ENCODE results near the gene CDCA4.

Gene CDCA4

GRCh38 chr14:104993808-104994591 lies 26.9 kb downstream of the CDCA4 start:
- no peak for DNase-seq (ENCODE audit: low read depth)
- H3K4me3 ChIP-seq (replicated peaks; ENCODE audit: low read depth, low read length), result no peak overlapping the region
- TF ChIP-seq, protein P1, sequence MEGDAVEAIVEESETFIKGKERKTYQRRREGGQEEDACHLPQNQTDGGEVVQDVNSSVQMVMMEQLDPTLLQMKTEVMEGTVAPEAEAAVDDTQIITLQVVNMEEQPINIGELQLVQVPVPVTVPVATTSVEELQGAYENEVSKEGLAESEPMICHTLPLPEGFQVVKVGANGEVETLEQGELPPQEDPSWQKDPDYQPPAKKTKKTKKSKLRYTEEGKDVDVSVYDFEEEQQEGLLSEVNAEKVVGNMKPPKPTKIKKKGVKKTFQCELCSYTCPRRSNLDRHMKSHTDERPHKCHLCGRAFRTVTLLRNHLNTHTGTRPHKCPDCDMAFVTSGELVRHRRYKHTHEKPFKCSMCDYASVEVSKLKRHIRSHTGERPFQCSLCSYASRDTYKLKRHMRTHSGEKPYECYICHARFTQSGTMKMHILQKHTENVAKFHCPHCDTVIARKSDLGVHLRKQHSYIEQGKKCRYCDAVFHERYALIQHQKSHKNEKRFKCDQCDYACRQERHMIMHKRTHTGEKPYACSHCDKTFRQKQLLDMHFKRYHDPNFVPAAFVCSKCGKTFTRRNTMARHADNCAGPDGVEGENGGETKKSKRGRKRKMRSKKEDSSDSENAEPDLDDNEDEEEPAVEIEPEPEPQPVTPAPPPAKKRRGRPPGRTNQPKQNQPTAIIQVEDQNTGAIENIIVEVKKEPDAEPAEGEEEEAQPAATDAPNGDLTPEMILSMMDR (IDR thresholded peaks at IDR 0.05; ENCODE audit: low read length, missing control alignments), result no peak

DNA sequence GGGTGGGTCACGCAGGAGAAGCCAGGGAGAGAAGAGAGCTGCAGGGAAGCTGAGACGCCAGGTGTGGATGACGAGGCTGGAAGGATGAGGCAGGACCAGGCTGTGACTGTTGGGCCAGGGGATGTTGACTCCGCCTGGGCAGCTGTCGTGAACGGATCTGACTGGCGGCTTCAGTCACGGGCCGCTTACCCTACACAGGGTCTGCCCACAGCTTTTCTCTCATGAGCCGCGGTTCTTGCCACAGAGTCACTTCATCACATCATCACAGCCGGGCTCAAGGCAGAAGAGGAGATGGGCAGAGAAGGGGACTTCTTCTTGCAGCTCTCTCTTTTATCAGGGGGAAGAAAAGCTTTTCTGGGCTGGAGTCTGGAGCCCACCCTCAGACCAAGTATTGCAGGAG lies 27.6 kb downstream of the CDCA4 start:
- no peak overlapping the region for H3K4me3 ChIP-seq (replicated peaks; ENCODE audit: low read depth, low read length)
- no peak for DNase-seq (ENCODE audit: low read depth)
- TF ChIP-seq, protein P1 (IDR thresholded peaks at IDR 0.05; ENCODE audit: low read length, missing control alignments), result no peak

GRCh38 chr14:104992501-104992900 lies 28.4 kb downstream of the CDCA4 start:
- TF ChIP-seq, protein P1 (IDR thresholded peaks at IDR 0.05; ENCODE audit: low read length, missing control alignments), result no peak
- H3K4me3 ChIP-seq (replicated peaks; ENCODE audit: low read depth, low read length), result no peak overlapping the region
- no peak for DNase-seq (ENCODE audit: low read depth)

DNA sequence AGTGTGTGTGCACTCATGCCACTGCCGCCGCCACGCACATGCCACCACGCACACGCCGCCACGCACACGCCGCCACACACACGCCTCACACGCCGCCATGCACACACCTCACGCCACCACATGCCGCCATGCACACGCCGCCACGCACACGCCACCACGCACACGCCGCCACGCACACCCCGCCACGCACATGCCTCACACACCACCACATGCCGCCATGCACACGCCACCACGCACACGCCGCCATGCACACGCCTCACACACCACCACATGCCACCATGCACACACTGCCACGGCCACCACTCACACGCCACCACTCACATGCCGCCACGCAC lies 29.0 kb downstream of the CDCA4 start:
- no peak overlapping the region for H3K4me3 ChIP-seq (replicated peaks; ENCODE audit: low read depth, low read length)
- no peak for DNase-seq (ENCODE audit: low read depth)
- TF ChIP-seq, protein P1 (IDR thresholded peaks at IDR 0.05; ENCODE audit: low read length, missing control alignments), result no peak

- no peak for DNase-seq (ENCODE audit: low read depth)
- TF ChIP-seq, protein P1 (IDR thresholded peaks at IDR 0.05; ENCODE audit: low read length, missing control alignments), result no peak
- no peak overlapping the region for H3K4me3 ChIP-seq (replicated peaks; ENCODE audit: low read depth, low read length)
These were observed 31.0 kb downstream of the CDCA4 start for GRCh38 chr14:104989951-104990303.

DNA sequence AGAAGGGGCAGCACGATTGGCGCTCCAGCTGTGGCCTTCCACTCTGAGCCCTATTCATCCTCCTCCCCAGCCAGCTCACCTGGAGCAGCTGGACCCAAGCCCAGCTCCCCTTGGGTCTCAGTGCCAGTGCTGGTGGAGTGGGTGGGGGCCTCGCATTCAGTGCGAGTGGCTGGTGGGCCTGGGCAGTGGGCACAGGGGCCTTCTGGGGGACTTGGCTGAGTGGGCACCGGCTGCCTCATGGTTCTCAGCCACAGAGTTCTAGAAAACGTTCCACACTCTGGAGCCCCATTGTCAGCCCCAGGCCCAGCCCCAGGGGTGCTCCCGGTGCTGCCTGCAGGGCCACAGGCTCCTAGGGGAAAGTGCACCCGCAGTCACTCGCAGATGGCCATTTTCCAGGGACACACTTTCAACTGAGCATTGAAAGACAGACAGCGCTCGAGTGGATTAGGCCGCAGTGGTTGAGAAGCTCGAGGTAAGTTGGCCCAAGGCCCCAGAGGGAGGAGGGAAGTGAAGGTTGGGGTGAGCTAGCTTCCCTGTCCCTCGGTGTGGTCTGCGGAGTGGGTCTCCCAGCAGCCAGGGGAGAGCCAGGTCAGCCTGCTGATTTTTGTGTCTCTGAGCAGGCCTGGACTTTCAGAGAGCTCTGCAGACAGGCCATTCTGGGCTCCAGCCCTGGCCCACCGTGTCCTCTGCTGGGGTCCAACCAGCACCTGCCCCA lies 31.5 kb downstream of the CDCA4 start:
- H3K4me3 ChIP-seq (replicated peaks; ENCODE audit: low read depth, low read length), result no peak overlapping the region
- TF ChIP-seq, protein P1 (IDR thresholded peaks at IDR 0.05; ENCODE audit: low read length, missing control alignments), result no peak

More for the DNA sequence above, 31.5 kb downstream of the CDCA4 start:
- DNase-seq (ENCODE audit: low read depth), result no peak

Data from fibroblast of pulmonary artery (primary cell).